Measurements from ENCODE around the gene MYG1.
"Not testable (repeated sequence)": the region's sequence is repeated elsewhere in the genome, so short reads cannot be mapped to it uniquely, and the experiment has no call there.

The MYG1 gene

GRCh38 chr12:53325511-53326061, 26.1 kb downstream of the MYG1 start:
- in situ Hi-C loops (cut with HindIII; ENCODE audit: low sequenced_read_pairs), result loop anchor here (10.0 kb wide), 1 partner anchor 111 kb away; no protein-coding TSS in a partner anchor

- in situ Hi-C loops (cut with HindIII; ENCODE audit: low sequenced_read_pairs), result loop anchor here (10.0 kb wide), 1 partner anchor 112 kb away; no protein-coding TSS in a partner anchor
Measured at GRCh38 chr12:53326460-53327185, 27.1 kb downstream of the MYG1 start.

- in situ Hi-C loops (cut with HindIII; ENCODE audit: low sequenced_read_pairs), result loop anchor here (10.0 kb wide), 1 partner anchor 113 kb away; no protein-coding TSS in a partner anchor
Measured at GRCh38 chr12:53327435-53328042, 28.0 kb downstream of the MYG1 start.

- in situ Hi-C loops (cut with HindIII; ENCODE audit: low sequenced_read_pairs), result loop anchor here (10.0 kb wide), 1 partner anchor 113 kb away; no protein-coding TSS in a partner anchor
Measured at GRCh38 chr12:53328043-53328435, 28.5 kb downstream of the MYG1 start.

- in situ Hi-C loops (cut with HindIII; ENCODE audit: low sequenced_read_pairs), result no loop called here
Measured at GRCh38 chr12:53330671-53331070, 31.2 kb downstream of the MYG1 start.

- in situ Hi-C loops (cut with HindIII; ENCODE audit: low sequenced_read_pairs), result not testable (repeated sequence)
Measured at GRCh38 chr12:53332339-53332738, 32.8 kb downstream of the MYG1 start.

GRCh38 chr12:53332744-53333143, 33.2 kb downstream of the MYG1 start:
- in situ Hi-C loops (cut with HindIII; ENCODE audit: low sequenced_read_pairs), result no loop called here

GRCh38 chr12:53333289-53333688, 33.8 kb downstream of the MYG1 start:
- in situ Hi-C loops (cut with HindIII; ENCODE audit: low sequenced_read_pairs), result no loop called here

- in situ Hi-C loops (cut with HindIII; ENCODE audit: low sequenced_read_pairs), result no loop called here
Measured at GRCh38 chr12:53333845-53334244, 34.4 kb downstream of the MYG1 start.

DNA sequence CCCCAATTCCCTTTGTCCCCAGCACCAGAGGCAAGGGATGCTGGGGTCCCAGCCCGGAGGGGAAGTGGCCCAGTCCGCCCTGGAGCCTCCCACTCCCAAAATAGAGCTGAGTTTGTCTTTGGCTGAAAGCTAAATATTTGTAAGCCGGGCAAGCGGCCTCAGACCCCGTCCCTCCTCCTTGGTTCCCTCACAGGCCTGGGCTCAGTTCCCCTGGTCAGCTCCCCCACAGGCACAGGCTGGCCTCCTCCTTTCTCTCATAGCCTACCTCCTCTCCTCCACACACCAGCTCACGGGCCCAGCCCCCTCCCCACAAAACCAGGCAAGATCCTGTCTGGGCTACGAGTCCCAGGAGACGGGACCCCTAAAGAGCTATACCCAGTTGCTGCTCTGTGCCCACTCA, 35.3 kb downstream of the MYG1 start:
- in situ Hi-C loops (cut with HindIII; ENCODE audit: low sequenced_read_pairs), result no loop called here

DNA sequence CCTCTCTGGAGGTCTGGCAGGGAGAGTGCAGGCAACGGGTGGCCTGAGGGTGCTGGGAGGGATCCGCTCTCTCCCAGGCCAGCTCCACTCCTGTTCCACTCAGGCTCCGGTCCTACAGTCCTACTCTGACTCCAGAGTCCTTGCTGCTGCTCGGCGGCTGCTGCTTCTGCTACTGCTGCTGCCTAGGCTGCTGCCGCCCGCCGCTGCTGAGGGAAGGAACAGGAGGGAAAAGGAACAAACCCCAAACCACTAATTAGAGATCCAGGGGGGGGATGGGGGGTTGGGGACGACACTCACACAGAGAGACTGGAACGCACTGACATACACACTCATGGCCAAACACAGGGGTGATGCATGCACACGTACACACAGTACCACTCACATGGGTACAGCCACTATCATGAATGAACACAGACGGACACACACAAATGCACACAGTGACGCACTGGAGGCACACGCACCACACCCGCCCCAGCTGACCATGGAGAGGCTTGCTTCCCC, 36.7 kb downstream of the MYG1 start, which contains the start of gene SP7:
Gene SP7, minus strand, starts transcription at position 174 of the 501 bp plus-strand sequence. CDS start 708 bp downstream, outside the sequence.
- in situ Hi-C loops (cut with HindIII; ENCODE audit: low sequenced_read_pairs), result no loop called here

GRCh38 chr12:53338017-53338416, 38.5 kb downstream of the MYG1 start:
- in situ Hi-C loops (cut with HindIII; ENCODE audit: low sequenced_read_pairs), result no loop called here

- in situ Hi-C loops (cut with HindIII; ENCODE audit: low sequenced_read_pairs), result no loop called here
Measured at GRCh38 chr12:53338916-53339315, 39.4 kb downstream of the MYG1 start.

DNA sequence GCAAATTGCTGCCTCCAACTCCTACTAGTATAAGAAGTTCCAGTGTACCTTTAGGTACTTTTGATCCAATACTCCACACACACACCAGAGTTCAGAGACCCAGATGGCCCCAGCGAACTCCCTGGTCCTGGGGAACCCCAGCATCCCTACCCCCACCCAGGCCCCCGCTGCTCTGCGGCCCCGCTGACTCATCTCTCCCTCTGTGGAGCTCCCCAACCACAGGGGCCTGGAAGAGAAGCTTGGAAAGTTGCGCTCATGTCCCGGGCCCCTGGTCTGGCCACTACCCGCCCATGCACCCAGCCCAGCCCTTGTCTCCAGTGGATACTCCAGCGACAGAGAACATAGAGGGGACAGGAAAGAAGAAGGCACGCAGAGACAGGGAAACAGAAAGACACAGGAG, 40.9 kb downstream of the MYG1 start:
- in situ Hi-C loops (cut with HindIII; ENCODE audit: low sequenced_read_pairs), result loop anchor here (5.0 to 10.0 kb wide), 2 partner anchors 82 to 164 kb away; partner anchors contain the start of genes AMHR2, NPFF and TARBP2

DNA sequence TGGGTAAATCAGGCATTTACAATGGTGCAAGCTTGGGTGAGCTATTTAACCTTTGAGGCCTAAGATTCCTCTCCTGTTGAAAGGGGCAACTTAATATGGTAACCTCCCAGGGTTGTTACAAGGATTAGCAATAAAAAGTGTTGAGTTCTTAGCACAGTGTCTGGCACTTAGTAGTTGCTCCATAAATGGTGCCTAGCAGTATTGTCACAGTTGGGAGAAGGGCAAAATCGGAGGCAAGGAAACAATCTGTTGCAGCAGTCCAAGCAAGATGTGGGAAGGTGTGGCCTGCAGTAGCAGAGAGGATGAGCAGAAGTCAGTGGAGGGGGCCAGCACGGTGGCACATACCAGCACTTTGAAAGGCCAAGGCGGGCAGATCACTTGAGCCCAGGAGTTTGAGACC, 44.0 kb downstream of the MYG1 start:
- in situ Hi-C loops (cut with HindIII; ENCODE audit: low sequenced_read_pairs), result loop anchor here (5.0 to 10.0 kb wide), 2 partner anchors 79 to 161 kb away; partner anchors contain the start of genes AMHR2, NPFF and TARBP2

- in situ Hi-C loops (cut with HindIII; ENCODE audit: low sequenced_read_pairs), result loop anchor here (5.0 to 10.0 kb wide), 2 partner anchors 78 to 161 kb away; partner anchors contain the start of genes AMHR2, NPFF and TARBP2
Measured at GRCh38 chr12:53343969-53344368, 44.5 kb downstream of the MYG1 start.

DNA sequence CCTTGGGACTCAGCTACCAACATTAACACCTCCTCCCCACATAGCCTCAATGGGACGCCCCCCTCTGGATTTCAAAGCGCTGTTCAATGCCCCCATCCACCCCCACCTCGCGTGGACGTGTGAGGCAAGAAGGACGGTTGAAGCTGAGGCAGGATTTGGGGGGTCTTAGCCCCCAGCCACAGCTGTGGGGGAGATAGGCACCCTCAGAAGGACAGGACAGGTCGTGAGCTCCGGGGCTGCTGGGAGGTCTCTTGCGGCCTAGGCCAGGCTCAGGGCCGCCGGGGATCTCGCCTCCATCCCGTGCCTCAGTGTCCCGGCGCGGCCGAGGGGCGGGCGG, 45.0 kb downstream of the MYG1 start:
- in situ Hi-C loops (cut with HindIII; ENCODE audit: low sequenced_read_pairs), result loop anchor here (5.0 to 10.0 kb wide), 2 partner anchors 78 to 160 kb away; partner anchors contain the start of genes AMHR2, NPFF and TARBP2

GRCh38 chr12:53344824-53345485, 45.5 kb downstream of the MYG1 start:
- in situ Hi-C loops (cut with HindIII; ENCODE audit: low sequenced_read_pairs), result loop anchor here (5.0 to 10.0 kb wide), 2 partner anchors 77 to 160 kb away; partner anchors contain the start of genes AMHR2, NPFF and TARBP2

GRCh38 chr12:53345486-53346188, 46.1 kb downstream of the MYG1 start:
- in situ Hi-C loops (cut with HindIII; ENCODE audit: low sequenced_read_pairs), result loop anchor here (10.0 kb wide), 1 partner anchor 159 kb away; the partner anchor contains the start of genes NPFF and TARBP2

DNA sequence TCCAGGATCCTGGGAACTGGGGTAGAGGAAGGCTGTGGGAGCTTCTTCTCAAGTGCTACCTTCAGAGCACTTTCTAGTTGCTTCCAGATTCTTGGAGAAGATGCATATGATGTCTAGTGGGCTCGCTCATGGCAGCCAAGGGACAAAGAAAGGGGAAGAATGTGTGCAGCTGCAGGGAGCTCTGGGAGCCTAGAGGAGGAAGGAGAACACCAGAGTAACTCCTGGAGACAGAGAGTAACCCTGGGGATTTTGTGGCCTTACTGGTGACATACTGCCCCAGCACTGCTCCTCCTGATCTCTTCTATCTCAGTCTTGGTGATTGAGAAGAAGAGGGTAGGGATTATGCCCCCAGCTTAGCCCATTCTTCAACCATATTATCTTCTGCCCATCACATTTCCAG, 47.0 kb downstream of the MYG1 start:
- in situ Hi-C loops (cut with HindIII; ENCODE audit: low sequenced_read_pairs), result loop anchor here (10.0 kb wide), 1 partner anchor 158 kb away; the partner anchor contains the start of genes NPFF and TARBP2
